ENCODE results near the gene TMEM107. TPM values are rescaled to one million over a fixed set of nuclear protein-coding genes. Genes with fewer than 3 reads are reported as not detected.

TMEM107 gene
- total RNA-seq, 2 donors from 2014 or later, result 26.2 to 27.7 TPM

DNA sequence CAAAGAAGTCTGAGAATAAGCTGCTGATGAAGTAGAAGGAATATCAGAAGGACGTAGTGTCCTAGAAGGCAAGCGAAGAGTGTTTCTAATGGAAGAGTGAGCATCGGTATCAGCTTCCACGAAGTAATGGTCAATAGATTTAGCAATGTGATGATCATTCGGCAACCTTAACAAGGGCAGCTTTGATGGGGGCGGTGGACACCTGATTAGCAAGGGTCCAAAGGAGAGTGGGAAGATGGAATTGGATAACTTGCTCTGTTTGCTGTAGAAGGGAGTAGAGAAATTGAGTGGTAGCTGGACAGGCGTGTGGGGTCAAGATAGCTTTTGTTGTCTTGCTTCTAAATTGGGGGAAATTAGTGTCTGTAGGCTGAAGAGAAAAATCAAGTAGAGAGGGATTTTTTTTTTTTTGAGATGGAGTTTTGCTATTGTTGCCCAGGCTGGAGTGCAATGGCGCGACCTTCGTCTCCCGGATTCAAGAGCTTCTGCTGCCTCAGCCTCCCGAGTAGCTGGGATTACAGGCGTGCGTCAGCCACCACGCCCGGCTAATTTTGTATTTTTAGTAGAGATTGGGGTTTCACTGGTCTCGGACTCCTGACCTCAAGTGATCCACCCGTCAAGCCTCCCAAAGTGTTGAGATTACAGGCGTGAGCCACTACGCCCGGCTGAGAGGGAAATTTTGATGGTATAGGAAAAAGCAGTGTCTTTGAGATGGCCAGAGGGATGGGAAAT, 38.4 kb downstream of the TMEM107 start:
- 30% methylated on average over 16 to 21 of the region's 21 CpGs for WGBS, 2 experiments (ENCODE audit: insufficient coverage in 1 of 2, insufficient read length in 1 of 2)
- H3K9ac ChIP-seq (ENCODE audit: extremely low read depth, low read length, poor library complexity, severe bottlenecking), result peak overlapping the region; percentile 44

GRCh38 chr17:8133941-8134340, 42.2 kb downstream of the TMEM107 start:
- Histone ChIP-seq H3K4me1 (ENCODE audit: control insufficient read depth, insufficient read depth, low read length) (no peaks in the 10 kb centered on the region), H3K4me3 (ENCODE audit: low read length) (no peak overlapping the region), H3K27me3 (ENCODE audit: control insufficient read depth, insufficient read depth, low read length, poor library complexity, severe bottlenecking) (peaks cover 29% of the 10 kb centered on the region), H3K9ac (ENCODE audit: extremely low read depth, low read length, poor library complexity, severe bottlenecking) (no peak overlapping the region), H3K9me3 (ENCODE audit: control insufficient read depth, low read length) (no peaks in the 10 kb centered on the region), H3K36me3 (ENCODE audit: control insufficient read depth, insufficient read depth, low read length) (no peaks in the 10 kb centered on the region), H3K27ac (ENCODE audit: low read depth, low read length) (no peak overlapping the region)
- TF ChIP-seq, protein P1, sequence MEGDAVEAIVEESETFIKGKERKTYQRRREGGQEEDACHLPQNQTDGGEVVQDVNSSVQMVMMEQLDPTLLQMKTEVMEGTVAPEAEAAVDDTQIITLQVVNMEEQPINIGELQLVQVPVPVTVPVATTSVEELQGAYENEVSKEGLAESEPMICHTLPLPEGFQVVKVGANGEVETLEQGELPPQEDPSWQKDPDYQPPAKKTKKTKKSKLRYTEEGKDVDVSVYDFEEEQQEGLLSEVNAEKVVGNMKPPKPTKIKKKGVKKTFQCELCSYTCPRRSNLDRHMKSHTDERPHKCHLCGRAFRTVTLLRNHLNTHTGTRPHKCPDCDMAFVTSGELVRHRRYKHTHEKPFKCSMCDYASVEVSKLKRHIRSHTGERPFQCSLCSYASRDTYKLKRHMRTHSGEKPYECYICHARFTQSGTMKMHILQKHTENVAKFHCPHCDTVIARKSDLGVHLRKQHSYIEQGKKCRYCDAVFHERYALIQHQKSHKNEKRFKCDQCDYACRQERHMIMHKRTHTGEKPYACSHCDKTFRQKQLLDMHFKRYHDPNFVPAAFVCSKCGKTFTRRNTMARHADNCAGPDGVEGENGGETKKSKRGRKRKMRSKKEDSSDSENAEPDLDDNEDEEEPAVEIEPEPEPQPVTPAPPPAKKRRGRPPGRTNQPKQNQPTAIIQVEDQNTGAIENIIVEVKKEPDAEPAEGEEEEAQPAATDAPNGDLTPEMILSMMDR (conservative IDR thresholded peaks at IDR 0.05), result no peak
- no peak overlapping the region for H3K27ac Mint-ChIP-seq
- no peaks in the 10 kb centered on the region for H3K36me3 Mint-ChIP-seq (ENCODE audit: low read depth)
- H3K4me3 Mint-ChIP-seq, result no peak overlapping the region
- peaks cover 22% of the 10 kb centered on the region for H3K27me3 Mint-ChIP-seq (ENCODE audit: insufficient read depth)
- no peak for DNase-seq
- 82 to 93% methylated on average over 4 of the region's 4 CpGs for WGBS, 2 experiments (ENCODE audit: insufficient coverage in 1 of 2, insufficient read length in 1 of 2)
- H3K4me1 Mint-ChIP-seq, result peaks cover 5% of the 10 kb centered on the region
- H3K9me3 Mint-ChIP-seq, result no peaks in the 10 kb centered on the region

More for the DNA sequence above, 38.4 kb downstream of the TMEM107 start:
- Mint-ChIP-seq H3K27ac (no peak overlapping the region), H3K9me3 (no peaks in the 10 kb centered on the region), H3K4me1 (peaks cover 5% of the 10 kb centered on the region), H3K4me3 (no peak overlapping the region), H3K36me3 (ENCODE audit: low read depth) (peaks cover 29% of the 10 kb centered on the region), H3K27me3 (ENCODE audit: insufficient read depth) (no peaks in the 10 kb centered on the region)
- TF ChIP-seq, protein P1 (conservative IDR thresholded peaks at IDR 0.05), result no peak
- no peaks in the 10 kb centered on the region for H3K4me1 ChIP-seq (ENCODE audit: control insufficient read depth, insufficient read depth, low read length)
- H3K4me3 ChIP-seq (ENCODE audit: low read length), result peak overlapping the region; percentile 98
- no peak for DNase-seq
- no peak overlapping the region for H3K27ac ChIP-seq (ENCODE audit: low read depth, low read length)
- H3K36me3 ChIP-seq (ENCODE audit: control insufficient read depth, insufficient read depth, low read length), result peaks cover 26% of the 10 kb centered on the region
- peaks cover 14% of the 10 kb centered on the region for H3K27me3 ChIP-seq (ENCODE audit: control insufficient read depth, insufficient read depth, low read length, poor library complexity, severe bottlenecking)
- H3K9me3 ChIP-seq (ENCODE audit: control insufficient read depth, low read length), result no peaks in the 10 kb centered on the region

GRCh38 chr17:8133399-8133798, 42.8 kb downstream of the TMEM107 start:
- Mint-ChIP-seq H3K36me3 (ENCODE audit: low read depth) (no peaks in the 10 kb centered on the region), H3K27me3 (ENCODE audit: insufficient read depth) (peaks cover 27% of the 10 kb centered on the region), H3K4me1 (peaks cover 5% of the 10 kb centered on the region), H3K4me3 (no peak overlapping the region), H3K27ac (no peak overlapping the region), H3K9me3 (no peaks in the 10 kb centered on the region)
- WGBS, 2 experiments (ENCODE audit: insufficient coverage in 1 of 2, insufficient read length in 1 of 2), result 70 to 73% methylated on average over 6 to 12 of the region's 12 CpGs
- H3K27ac ChIP-seq (ENCODE audit: low read depth, low read length), result no peak overlapping the region
- H3K4me3 ChIP-seq (ENCODE audit: low read length), result no peak overlapping the region
- no peak overlapping the region for H3K9ac ChIP-seq (ENCODE audit: extremely low read depth, low read length, poor library complexity, severe bottlenecking)
- no peaks in the 10 kb centered on the region for H3K36me3 ChIP-seq (ENCODE audit: control insufficient read depth, insufficient read depth, low read length)
- no peaks in the 10 kb centered on the region for H3K4me1 ChIP-seq (ENCODE audit: control insufficient read depth, insufficient read depth, low read length)
- H3K27me3 ChIP-seq (ENCODE audit: control insufficient read depth, insufficient read depth, low read length, poor library complexity, severe bottlenecking), result peaks cover 34% of the 10 kb centered on the region
- TF ChIP-seq, protein P1 (conservative IDR thresholded peaks at IDR 0.05), result no peak
- DNase-seq, result peak; percentile 72
- H3K9me3 ChIP-seq (ENCODE audit: control insufficient read depth, low read length), result no peaks in the 10 kb centered on the region

Measured in endodermal cell (in vitro differentiated cells).